Measurements from ENCODE around the gene SPTA1.
"Not testable (repeated sequence)": the region's sequence is repeated elsewhere in the genome, so short reads cannot be mapped to it uniquely, and the experiment has no call there.

SPTA1 gene

GRCh38 chr1:158686111-158687009, at the start of gene SPTA1:
Gene SPTA1 (minus strand): TSS chr1:158686715. CDS start chr1:158686517, 198 bp downstream.
- no peak for DNase-seq

GRCh38 chr1:158735848-158736247, 49.3 kb upstream of the SPTA1 start:
- DNase-seq: no peak

DNA sequence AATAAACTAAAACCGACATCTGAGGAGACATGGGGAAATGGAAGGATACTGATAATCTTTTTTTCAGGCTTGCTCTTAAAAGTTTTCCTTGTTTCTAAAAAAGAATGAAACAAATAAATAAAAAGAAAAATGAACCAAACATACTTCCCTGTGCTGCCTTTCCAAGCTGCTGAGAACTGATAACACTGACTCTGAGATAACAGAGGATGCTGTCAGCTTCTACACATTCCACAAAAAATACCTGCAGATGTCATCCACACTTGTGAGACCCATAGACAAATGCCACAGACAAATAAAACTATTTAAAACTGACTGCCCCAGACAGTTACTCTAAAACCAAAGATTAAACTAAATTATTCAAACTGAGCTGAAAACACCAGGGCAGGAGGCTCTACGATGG, 46.0 kb upstream of the SPTA1 start:
- DNase-seq: no peak

DNA sequence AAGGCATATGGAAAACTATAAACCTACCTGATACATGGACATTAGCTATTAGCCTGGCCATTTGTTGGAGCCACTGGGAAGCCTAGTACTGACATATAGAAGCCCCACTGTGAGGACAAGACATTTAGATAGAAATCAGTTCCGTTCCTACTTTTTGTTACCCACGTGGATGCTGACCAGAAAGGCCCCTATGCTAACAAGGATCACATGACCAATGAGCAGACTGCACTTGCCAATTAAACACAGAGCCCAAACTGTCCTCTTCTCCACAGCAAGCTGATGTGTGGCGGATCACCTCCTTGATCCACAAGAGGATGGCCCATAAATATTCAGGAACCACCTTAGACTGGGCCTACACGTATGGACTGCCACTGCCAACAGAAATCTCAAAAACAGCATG, 45.2 kb upstream of the SPTA1 start:
- DNase-seq: no peak

DNA sequence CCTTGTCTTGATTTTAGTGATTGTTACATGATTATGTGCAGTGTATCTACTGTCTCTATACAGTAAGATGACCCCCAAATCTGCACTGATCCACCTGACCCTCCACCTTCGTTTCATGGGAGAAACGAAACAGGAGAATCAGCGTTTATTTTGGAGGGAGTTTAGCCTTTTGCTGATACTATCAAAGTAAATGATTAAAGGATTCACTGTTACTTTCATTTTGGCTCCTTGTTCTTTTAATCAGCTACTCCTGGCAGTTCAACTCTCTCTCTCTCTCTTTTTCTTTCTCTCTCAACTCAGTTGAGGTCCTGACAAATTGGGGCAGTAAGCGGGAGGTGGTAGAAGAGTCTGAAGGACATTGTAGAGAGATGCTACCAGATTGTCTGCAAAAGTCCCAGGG, 43.9 kb upstream of the SPTA1 start:
- no peak for DNase-seq

DNA sequence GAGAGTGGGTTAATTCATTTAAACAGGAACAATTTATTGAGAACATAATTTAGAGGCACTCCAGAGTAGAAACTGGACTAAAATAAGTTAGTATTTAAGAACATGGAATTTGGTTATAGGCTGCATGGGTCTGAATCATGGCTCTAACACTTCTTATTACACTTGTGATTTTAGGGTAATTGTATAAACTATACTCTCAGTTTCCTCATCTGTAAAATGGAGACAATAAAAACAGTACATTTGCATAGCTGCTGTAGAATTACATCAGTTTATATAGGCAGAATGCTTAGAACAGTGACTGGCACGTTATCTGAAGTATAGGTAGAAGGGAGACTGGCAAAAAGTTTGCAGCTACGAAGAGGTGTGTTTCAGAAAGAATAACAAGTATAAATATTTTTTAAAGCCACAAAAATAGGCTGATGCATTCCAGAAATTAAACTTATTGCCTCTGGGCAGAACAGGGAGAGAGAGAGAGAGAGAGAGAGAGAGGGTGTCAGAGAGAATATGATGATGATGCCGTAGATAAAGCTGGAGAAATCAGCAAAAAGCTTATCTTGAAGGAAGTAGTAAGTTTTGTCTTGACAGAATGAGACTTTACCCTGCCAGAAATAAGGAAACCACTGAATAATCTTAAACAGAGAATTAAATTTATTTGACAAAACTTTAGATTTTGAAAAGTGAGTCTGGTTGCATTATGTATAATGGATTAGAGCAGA, 42.2 kb upstream of the SPTA1 start:
- no peak for DNase-seq

GRCh38 chr1:158724442-158724841, 37.9 kb upstream of the SPTA1 start:
- DNase-seq: no peak

DNA sequence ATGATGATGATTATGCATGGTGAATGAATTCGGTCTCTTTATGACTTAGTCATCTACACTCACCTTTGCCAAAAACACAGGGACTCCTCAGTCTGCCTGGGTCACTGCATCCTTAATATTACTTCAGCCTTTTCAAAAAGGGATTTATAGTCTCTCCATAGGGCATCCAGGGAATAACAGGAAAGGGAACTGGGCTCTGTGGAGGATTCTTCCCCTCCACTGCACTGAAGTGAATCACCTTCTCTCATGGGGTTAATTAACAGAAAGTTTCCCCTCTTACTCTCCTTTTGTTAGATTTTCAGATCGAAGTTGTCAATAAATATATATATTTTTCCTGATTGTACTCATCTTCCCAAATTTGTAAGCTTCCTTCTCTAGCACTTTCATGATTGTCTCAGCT, 34.1 kb upstream of the SPTA1 start, which contains the start of gene OR6K3:
TSS of gene OR6K3 (minus strand) at position 101 of the 400 bp plus-strand sequence. CDS start 2,605 bp downstream, outside the sequence.
- DNase-seq: no peak

DNA sequence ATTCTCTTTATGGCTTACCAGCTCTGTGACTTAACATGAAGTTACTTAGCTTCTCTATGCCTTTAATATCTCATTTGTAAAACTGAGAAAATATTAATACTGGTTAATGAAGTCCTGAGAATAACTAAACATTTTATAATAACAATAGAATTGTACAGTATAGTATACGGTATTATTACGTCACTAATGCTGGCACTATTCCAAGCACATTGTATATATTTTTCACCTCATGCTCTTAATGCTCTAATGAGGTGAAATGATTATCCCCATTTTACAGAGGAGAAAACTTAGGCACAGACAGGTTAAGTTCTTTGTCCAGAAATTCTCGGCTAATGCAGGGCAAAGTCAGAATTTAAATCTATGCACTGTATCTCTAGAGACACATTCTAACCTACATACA, 33.1 kb upstream of the SPTA1 start:
- no peak for DNase-seq

GRCh38 chr1:158717344-158717743, 30.8 kb upstream of the SPTA1 start:
- DNase-seq: no peak

GRCh38 chr1:158716335-158716734, 29.8 kb upstream of the SPTA1 start:
- no peak for DNase-seq

- DNase-seq: no peak
Observed at GRCh38 chr1:158714754-158715153, 28.2 kb upstream of the SPTA1 start.

DNA sequence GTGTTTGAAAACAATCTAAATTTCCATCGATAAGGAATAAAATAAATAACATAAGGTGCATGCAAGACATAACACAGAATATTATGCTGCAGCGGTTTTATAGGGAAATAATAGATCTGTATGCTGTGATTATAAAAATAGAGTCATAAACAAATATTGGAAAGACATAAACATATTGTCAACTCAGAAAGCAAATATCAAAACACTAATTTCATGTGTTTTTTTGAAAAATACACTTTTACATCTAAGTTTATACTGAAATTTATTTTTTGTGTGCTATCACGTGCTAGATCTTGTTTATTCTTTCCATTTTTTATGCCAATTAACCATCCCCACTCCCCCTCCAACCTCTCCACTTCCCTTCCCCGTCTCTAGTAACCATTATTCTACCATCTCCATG, 24.6 kb upstream of the SPTA1 start:
- no peak for DNase-seq

- DNase-seq: no peak
Observed at GRCh38 chr1:158706096-158706495, 19.6 kb upstream of the SPTA1 start.

DNA sequence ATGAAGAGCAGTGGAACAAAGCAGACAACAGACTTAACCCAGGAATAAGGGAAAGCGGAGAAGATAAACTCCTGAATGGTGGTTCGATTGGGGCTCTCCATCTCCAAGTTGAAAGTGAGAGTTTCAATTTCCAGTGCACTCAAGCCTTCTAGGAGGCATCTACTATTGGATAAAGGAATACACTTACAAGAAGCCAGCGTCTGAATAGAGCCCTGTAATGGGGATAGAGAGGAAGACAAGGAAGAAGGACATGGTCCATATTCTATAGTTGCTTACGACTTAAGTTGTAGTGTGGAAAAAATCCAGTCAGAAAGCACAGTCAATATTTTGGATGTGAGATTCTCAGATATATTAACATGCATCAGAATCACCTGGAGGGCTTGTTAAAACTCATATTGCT, 14.0 kb upstream of the SPTA1 start, which contains the start of gene OR6K2:
TSS of gene OR6K2 (minus strand) at position 101 of the 400 bp plus-strand sequence. CDS start at position 101, 0 bp downstream.
- no peak for DNase-seq

- DNase-seq: no peak
Observed at GRCh38 chr1:158694596-158694995, 8.1 kb upstream of the SPTA1 start.

DNA sequence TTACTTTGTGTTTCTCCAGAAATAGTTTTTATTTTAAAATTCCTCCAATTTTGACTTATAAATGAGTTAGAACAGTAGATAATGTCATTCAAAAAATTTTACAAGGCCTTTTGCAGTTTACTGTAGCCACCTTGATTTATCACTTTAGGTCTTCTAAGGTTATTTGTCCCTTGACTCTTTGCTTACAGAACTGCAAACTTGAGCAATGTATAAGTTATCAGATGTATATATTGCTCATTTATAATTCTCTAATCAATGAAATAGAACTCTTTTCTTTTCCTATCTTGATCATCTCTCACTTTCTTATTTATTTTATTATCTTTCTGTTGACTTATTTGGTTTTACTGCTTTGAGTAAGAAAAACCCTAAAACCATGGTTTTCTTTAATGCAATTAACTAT, 5.8 kb upstream of the SPTA1 start:
- no peak for DNase-seq

DNA sequence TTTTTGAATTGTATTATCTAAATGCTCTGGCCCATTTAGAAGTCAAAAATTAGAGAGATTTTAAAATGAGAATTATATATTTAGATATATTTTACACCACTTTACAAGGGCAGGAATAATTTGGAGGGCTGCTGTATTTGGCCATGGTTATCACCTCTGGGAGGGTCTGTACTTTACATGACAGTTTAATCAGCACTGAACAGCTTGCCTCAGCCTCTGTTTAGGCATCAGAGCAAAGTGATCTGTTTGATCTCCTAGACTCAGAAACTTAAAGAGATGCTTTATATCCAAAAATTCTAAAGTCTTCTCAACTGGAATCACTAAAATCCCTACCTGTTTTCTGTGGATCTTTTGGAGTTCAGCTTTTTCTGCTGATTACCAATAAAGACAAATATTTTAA, 5.4 kb upstream of the SPTA1 start:
- DNase-seq: no peak

DNA sequence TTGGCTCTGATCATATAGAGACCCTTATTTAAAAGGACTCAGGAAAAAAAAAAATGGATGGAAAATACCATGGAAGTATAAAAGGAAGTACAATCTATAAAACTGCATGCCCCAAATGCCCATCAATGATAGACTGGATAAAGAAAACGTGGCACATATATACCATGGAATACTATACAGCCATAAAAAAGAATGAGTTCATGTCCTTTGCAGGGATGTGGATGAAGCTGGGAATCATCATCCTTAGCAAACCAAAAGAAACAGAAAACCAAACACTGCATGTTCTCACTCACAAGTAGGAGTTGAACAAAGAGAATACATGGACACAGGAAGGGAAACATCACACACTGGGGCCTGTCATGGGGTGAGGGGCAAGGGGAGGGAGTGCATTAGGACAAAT, 4.6 kb upstream of the SPTA1 start:
- DNase-seq: not testable (repeated sequence)

DNA sequence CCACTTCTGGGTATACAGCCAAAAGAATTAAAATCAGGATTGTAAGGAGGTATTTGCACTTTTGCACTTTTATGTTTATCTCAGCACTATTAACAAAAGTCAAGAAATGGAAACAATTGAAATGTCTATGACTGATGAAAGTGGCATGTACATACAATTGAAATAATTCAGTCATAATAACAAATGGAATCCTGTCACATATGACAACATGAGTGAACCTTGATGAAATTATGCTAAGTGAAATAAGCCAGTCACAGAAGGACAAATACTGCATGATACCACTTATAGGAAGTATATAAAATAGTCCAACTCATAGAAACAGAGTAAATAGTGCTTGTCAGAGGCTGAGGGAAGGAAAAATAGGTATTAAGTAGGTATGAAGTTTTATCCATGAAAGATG, 3.4 kb upstream of the SPTA1 start:
- DNase-seq: no peak

DNA sequence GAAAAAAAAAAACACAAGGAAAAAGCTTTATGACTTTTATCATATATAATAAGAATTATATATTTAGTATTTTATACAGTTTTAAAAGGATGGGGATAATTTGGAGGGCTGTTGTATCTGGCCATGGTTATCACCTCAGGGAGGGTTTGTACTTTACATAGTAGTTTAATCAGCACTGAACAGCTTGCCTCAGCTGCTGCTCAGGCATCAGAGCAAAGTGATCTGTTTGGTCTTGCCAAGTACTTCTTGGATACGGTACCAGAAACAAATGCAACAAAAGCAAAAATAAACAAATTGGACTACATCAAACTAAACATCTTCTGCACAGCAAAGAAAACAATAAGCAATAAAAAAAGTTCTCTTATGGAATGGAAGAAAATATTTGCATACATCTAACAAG, 2.6 kb upstream of the SPTA1 start:
- no peak for DNase-seq

DNA sequence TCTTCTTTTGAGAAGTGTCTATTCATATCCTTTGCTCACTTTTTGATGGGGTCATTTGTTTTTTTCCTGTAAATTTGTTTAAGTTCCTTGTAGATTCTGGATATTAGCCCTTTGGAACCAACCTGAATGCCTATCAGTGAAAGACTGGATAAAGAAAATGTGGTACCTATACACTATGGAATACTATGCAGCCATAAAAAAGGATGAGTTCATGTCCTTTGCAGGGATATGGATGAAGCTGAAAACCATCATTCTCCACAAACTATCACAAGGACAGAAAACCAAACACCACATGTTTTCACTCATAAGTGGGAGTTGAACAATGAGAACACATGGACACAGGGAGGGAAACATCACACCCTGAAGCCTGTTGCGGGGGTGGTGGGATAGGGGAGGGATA, 1.8 kb upstream of the SPTA1 start:
- DNase-seq: not testable (repeated sequence)

GRCh38 chr1:158687037-158687436, 522 bp upstream of the SPTA1 start:
- DNase-seq: no peak

- no peak for DNase-seq
Observed at GRCh38 chr1:158685085-158685484, 1.4 kb downstream of the SPTA1 start.
